GM23338 (cell line): ENCODE measurements around the gene ARHGAP32. TPM values are rescaled to one million over a fixed set of nuclear protein-coding genes. Genes with fewer than 3 reads are reported as not detected.

Source experiments
- ATAC-seq: fragments of 200-7000 bp; cut with Tn5 transposase; 3 replicates; pipeline ENCODE4 v1.9.1; 2020
- DNase-seq: peaks from one replicate; pipeline ENCODE4 v3.0.0-alpha.2; 2015; ENCODE audit warnings: low spot score
- H2AFZ ChIP-seq: fragments of 200-600 bp; sonication (generic); 2 replicates; pipeline ENCODE4 v1.8.0; 2016; ENCODE audit warnings: antibody characterized with exemption, mild to moderate bottlenecking, moderate library complexity
- H3F3A ChIP-seq: fragments of 200-600 bp; sonication (generic); replicated peaks from 2 replicates; pipeline ENCODE4 v1.8.0; 2017; ENCODE audit warnings: antibody characterized with exemption, mixed run types, low read depth
- H3K27ac ChIP-seq: fragments of 200-600 bp; sonication (generic); 2 replicates; pipeline ENCODE4 v1.6.1; 2016; ENCODE audit warnings: low read depth
- H3K27me3 ChIP-seq: fragments of 200-600 bp; sonication (generic); 2 replicates; pipeline ENCODE4 v1.8.0; 2016; ENCODE audit warnings: mild to moderate bottlenecking, mixed run types, moderate library complexity; ENCODE audit not compliant: insufficient read depth
- H3K36me3 ChIP-seq: fragments of 200-600 bp; sonication (generic); 2 replicates; pipeline ENCODE4 v1.8.0; 2016; ENCODE audit warnings: mild to moderate bottlenecking; ENCODE audit not compliant: insufficient read depth
- H3K4me1 ChIP-seq: fragments of 200-600 bp; sonication (generic); 2 replicates; pipeline ENCODE4 v1.8.0; 2016; ENCODE audit warnings: mild to moderate bottlenecking, moderate library complexity; ENCODE audit not compliant: insufficient read depth
- H3K4me2 ChIP-seq: fragments of 200-600 bp; sonication (generic); 2 replicates; pipeline ENCODE4 v1.7.1; 2017; ENCODE audit warnings: mixed run types
- H3K4me3 ChIP-seq: fragments of 200-600 bp; sonication (generic); 2 replicates; pipeline ENCODE4 v1.6.1; 2016; ENCODE audit warnings: mixed run types
- H3K79me2 ChIP-seq: fragments of 200-600 bp; sonication (generic); replicated peaks from 2 replicates; pipeline ENCODE4 v1.8.0; 2017; ENCODE audit warnings: mild to moderate bottlenecking; ENCODE audit not compliant: insufficient read depth
- H3K9me2 ChIP-seq: fragments of 200-600 bp; sonication (generic); 2 replicates; pipeline ENCODE4 v1.8.0; 2017; ENCODE audit not compliant: insufficient read depth
- H4K20me1 ChIP-seq: fragments of 200-600 bp; sonication (generic); replicated peaks from 2 replicates; pipeline ENCODE4 v1.8.0; 2017; ENCODE audit warnings: mild to moderate bottlenecking; ENCODE audit not compliant: insufficient read depth
- H3K27ac Mint-ChIP-seq: 2 replicates; pipeline ENCODE4 v1.8.0; 2020; ENCODE audit warnings: inconsistent platforms, mild to moderate bottlenecking, moderate library complexity, mixed read lengths
- H3K27me3 Mint-ChIP-seq: 3 replicates; pipeline ENCODE4 v1.8.0; 2022; ENCODE audit warnings: low read depth, mild to moderate bottlenecking, moderate library complexity, mixed read lengths, inconsistent platforms; ENCODE audit not compliant: insufficient read depth, poor library complexity
- H3K36me3 Mint-ChIP-seq: 3 replicates; pipeline ENCODE4 v1.8.0; 2021; ENCODE audit warnings: low read depth, mild to moderate bottlenecking, inconsistent platforms, moderate library complexity, mixed read lengths
- H3K4me1 Mint-ChIP-seq: 3 replicates; pipeline ENCODE4 v1.8.0; 2020; ENCODE audit warnings: mild to moderate bottlenecking, inconsistent platforms, mixed read lengths
- H3K4me3 Mint-ChIP-seq: 3 replicates; pipeline ENCODE4 v1.8.0; 2021; ENCODE audit warnings: moderate library complexity, mild to moderate bottlenecking, inconsistent platforms, mixed read lengths
- H3K9me3 Mint-ChIP-seq: 3 replicates; pipeline ENCODE4 v1.8.0; 2020; ENCODE audit warnings: moderate library complexity, mild to moderate bottlenecking, inconsistent platforms, mixed read lengths
- CREB1 ChIP-seq: fragments of 250-450 bp; sonication (Bioruptor Pico); IDR thresholded peaks from 2 replicates; pipeline ENCODE4 v1.5.0; 2020; ENCODE audit warnings: low read depth, mild to moderate bottlenecking, moderate library complexity
- CTCF ChIP-seq, 2 experiments: fragments of 200-600 bp in 1 of 2; sonication (generic) in 1 of 2; conservative IDR thresholded peaks; 2 replicates each; pipeline versions ENCODE4 v1.5.1 to v1.6.1; 2016 to 2017; ENCODE audit warnings: antibody characterized with exemption in 2 of 2, low read depth in 2 of 2, mild to moderate bottlenecking in 2 of 2, moderate library complexity in 1 of 2
- ETS1 ChIP-seq: IDR thresholded peaks from 2 replicates; pipeline ENCODE4 v1.6.1; 2016; ENCODE audit warnings: antibody characterized with exemption
- EZH2 ChIP-seq: fragments of 200-600 bp; sonication (generic); IDR thresholded peaks from one replicate; pipeline ENCODE4 v1.8.0; 2017; ENCODE audit warnings: antibody characterized with exemption, mild to moderate bottlenecking, low read depth; ENCODE audit not compliant: unreplicated experiment
- EZH2phosphoT487 ChIP-seq: fragments of 200-600 bp; sonication (generic); IDR thresholded peaks from one replicate; pipeline ENCODE4 v1.8.1; 2018; ENCODE audit warnings: antibody characterized with exemption; ENCODE audit not compliant: unreplicated experiment
- JUNB ChIP-seq: IDR thresholded peaks from one replicate; pipeline ENCODE4 v1.6.1; 2016; ENCODE audit warnings: antibody characterized with exemption; ENCODE audit not compliant: unreplicated experiment
- NANOG ChIP-seq: IDR thresholded peaks from 2 replicates; pipeline ENCODE4 v1.6.1; 2016; ENCODE audit warnings: antibody characterized with exemption, borderline replicate concordance
- POLR2AphosphoS5 ChIP-seq: IDR thresholded peaks from 2 replicates; pipeline ENCODE4 v1.6.1; 2016; ENCODE audit warnings: antibody characterized with exemption, low read depth
- REST ChIP-seq: IDR thresholded peaks from one replicate; pipeline ENCODE4 v1.6.1; 2018; ENCODE audit warnings: antibody characterized with exemption; ENCODE audit not compliant: unreplicated experiment
- STAT1 ChIP-seq: IDR thresholded peaks from one replicate; pipeline ENCODE4 v1.6.1; 2016; ENCODE audit warnings: antibody characterized with exemption; ENCODE audit not compliant: unreplicated experiment
- ZNF114 ChIP-seq: fragments of 250-450 bp; sonication (Bioruptor Pico); IDR thresholded peaks from 2 replicates; pipeline ENCODE4 v1.5.0; 2020; ENCODE audit warnings: mild to moderate bottlenecking, moderate library complexity
- ZNF331 ChIP-seq: fragments of 250-450 bp; sonication (Bioruptor Pico); IDR thresholded peaks from 2 replicates; pipeline ENCODE4 v1.5.0; 2020; ENCODE audit warnings: low read depth, mild to moderate bottlenecking, moderate library complexity
- ZNF462 ChIP-seq: fragments of 250-450 bp; sonication (Bioruptor Pico); IDR thresholded peaks from 2 replicates; pipeline ENCODE4 v1.5.0; 2020; ENCODE audit warnings: mild to moderate bottlenecking, moderate library complexity
- polyA plus RNA-seq: library from polyadenylated mRNA; unstranded; fragments of >200 nt; fragmentation: Nextera tagmentation; extraction: Ambion mirVana; gene quantifications from 2 replicates; pipeline ENCODE4 v1.2.1, GENCODE V29; 2016
- total RNA-seq: library from RNA; depleted of rRNA; stranded (reverse); fragments of >200 nt; shearing (Covaris generic); gene quantifications from 2 replicates; pipeline ENCODE4 v1.2.3, GENCODE V29; 2014

The ARHGAP32 gene
- total and polyA plus RNA-seq, 2 experiments from 2014 or later, result 3.9 to 17.2 TPM

- Mint-ChIP-seq H3K4me1 (peaks cover 51% of the 10 kb centered on the region), H3K9me3 (no peaks in the 10 kb centered on the region; the same call in 2 of the 3 replicates), H3K36me3 (no peaks in the 10 kb centered on the region), H3K27ac (no peak overlapping the region), H3K4me3 (no peak overlapping the region), H3K27me3 (peaks cover 49% of the 10 kb centered on the region)
- Histone ChIP-seq H3K36me3 (no peaks in the 10 kb centered on the region), H3K27me3 (peaks cover 45% of the 10 kb centered on the region; the same call in 1 of the 2 replicates), H4K20me1 (no peaks in the 10 kb centered on the region), H3K4me2 (peak overlapping the region; percentile 55; the same call in 1 of the 2 replicates), H3F3A (no peaks in the 10 kb centered on the region), H3K79me2 (no peaks in the 10 kb centered on the region), H3K4me1 (peaks cover 37% of the 10 kb centered on the region), H2AFZ (peak overlapping the region; percentile 59; the same call in 1 of the 2 replicates), H3K9me2 (no peaks in the 10 kb centered on the region), H3K27ac (no peak overlapping the region), H3K4me3 (no peak overlapping the region)
- ATAC-seq, result peak; percentile 73
- DNase-seq, result peak; percentile 45
- TF ChIP-seq JUNB (no peak), CTCF (conservative IDR thresholded peaks at IDR 0.05; ENCODE audit: low read depth in 2 of 2) (no peak), ZNF114 (CRISPR knock-in tag) (no peak), ZNF331 (CRISPR knock-in tag) (no peak), EZH2 (no peak), REST (no peak), STAT1 (no peak), ZNF462 (CRISPR knock-in tag) (no peak), NANOG (no peak), CREB1 (no peak), EZH2phosphoT487 (no peak), POLR2AphosphoS5 (no peak), ETS1 (no peak)
Observed at GRCh38 chr11:128929468-128929867, 262.7 kb downstream of the ARHGAP32 start.
